ENCODE results near the gene RAD52. TPM values are rescaled to one million over a fixed set of nuclear protein-coding genes. Genes with fewer than 3 reads are reported as not detected.

Gene RAD52
- total RNA-seq, 1 experiment from 2014 or later: 24.7 TPM

DNA sequence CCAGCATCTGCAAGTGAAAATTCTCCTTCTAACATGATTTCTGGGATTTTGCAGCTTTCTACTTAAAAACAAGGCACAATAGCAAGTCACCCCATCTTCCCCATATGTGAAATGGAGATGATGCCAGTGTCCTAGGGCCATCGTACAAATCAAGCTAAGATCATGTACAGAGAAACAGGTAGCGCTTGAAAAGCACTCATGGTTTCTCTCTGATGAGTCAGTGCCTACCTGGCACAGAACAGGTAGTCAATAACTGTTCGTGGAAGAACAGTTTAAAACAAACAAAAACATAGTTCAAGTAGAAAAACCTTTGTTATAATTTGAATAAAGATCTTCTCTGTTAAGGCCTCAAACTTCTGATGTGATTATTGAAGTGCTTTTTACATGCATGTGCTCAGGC, 46.9 kb downstream of the RAD52 start:
- no TSS peak for BruUV-seq (replicated peaks)
- Histone ChIP-seq H3K4me1 (ENCODE audit: insufficient read depth, low read length, poor library complexity, severe bottlenecking) (peaks cover 26% of the 10 kb centered on the region), H3K27me3 (replicated peaks; ENCODE audit: insufficient read depth, low read depth, low read length, poor library complexity) (no peaks in the 10 kb centered on the region), H3K4me3 (ENCODE audit: low read depth, low read length, poor library complexity, severe bottlenecking) (no peak overlapping the region), H3K27ac (ENCODE audit: low read depth, low read length, poor library complexity, severe bottlenecking) (no peak overlapping the region), H3K36me3 (ENCODE audit: insufficient read depth, low read length, poor library complexity, severe bottlenecking) (peaks cover 57% of the 10 kb centered on the region), H3K9me3 (ENCODE audit: low read depth, low read length, poor library complexity, severe bottlenecking) (no peaks in the 10 kb centered on the region)
- intact Hi-C loops (cut with micrococcal nuclease; ENCODE audit: unreplicated experiment): no loop called here
- CTCF ChIA-PET: no interaction called here
- DNase-seq (ENCODE audit: low spot score): no peak
- POLR2A ChIA-PET (ENCODE audit: low non-redundant PET): no interaction called here
- TF ChIP-seq EZH2 (IDR thresholded peaks at IDR 0.05; ENCODE audit: borderline replicate concordance, low read depth, low read length, poor library complexity, severe bottlenecking): no peak
- TF ChIP-seq, protein P1, sequence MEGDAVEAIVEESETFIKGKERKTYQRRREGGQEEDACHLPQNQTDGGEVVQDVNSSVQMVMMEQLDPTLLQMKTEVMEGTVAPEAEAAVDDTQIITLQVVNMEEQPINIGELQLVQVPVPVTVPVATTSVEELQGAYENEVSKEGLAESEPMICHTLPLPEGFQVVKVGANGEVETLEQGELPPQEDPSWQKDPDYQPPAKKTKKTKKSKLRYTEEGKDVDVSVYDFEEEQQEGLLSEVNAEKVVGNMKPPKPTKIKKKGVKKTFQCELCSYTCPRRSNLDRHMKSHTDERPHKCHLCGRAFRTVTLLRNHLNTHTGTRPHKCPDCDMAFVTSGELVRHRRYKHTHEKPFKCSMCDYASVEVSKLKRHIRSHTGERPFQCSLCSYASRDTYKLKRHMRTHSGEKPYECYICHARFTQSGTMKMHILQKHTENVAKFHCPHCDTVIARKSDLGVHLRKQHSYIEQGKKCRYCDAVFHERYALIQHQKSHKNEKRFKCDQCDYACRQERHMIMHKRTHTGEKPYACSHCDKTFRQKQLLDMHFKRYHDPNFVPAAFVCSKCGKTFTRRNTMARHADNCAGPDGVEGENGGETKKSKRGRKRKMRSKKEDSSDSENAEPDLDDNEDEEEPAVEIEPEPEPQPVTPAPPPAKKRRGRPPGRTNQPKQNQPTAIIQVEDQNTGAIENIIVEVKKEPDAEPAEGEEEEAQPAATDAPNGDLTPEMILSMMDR (conservative IDR thresholded peaks at IDR 0.05; ENCODE audit: low read depth, low read length): no peak

DNA sequence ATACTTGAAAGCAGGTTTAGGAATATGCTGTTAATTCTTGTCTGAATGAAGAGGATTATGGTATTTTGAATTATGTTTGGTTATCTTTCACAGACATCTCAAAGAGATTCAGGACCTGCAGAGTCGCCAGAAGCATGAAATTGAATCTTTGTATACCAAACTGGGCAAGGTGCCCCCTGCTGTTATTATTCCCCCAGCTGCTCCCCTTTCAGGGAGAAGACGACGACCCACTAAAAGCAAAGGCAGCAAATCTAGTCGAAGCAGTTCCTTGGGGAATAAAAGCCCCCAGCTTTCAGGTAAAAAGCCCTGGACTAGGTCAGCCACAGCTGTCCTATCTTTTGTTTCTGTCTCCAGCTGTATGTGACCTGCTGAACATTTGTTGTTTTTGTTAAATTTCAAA, 52.1 kb downstream of the RAD52 start:
- Histone ChIP-seq H3K36me3 (ENCODE audit: insufficient read depth, low read length, poor library complexity, severe bottlenecking) (peaks cover 67% of the 10 kb centered on the region), H3K4me3 (ENCODE audit: low read depth, low read length, poor library complexity, severe bottlenecking) (no peak overlapping the region), H3K4me1 (ENCODE audit: insufficient read depth, low read length, poor library complexity, severe bottlenecking) (peaks cover 8% of the 10 kb centered on the region), H3K9me3 (ENCODE audit: low read depth, low read length, poor library complexity, severe bottlenecking) (no peaks in the 10 kb centered on the region), H3K27ac (ENCODE audit: low read depth, low read length, poor library complexity, severe bottlenecking) (no peak overlapping the region), H3K27me3 (replicated peaks; ENCODE audit: insufficient read depth, low read depth, low read length, poor library complexity) (no peaks in the 10 kb centered on the region)
- intact Hi-C loops (cut with micrococcal nuclease; ENCODE audit: unreplicated experiment): no loop called here
- POLR2A ChIA-PET (ENCODE audit: low non-redundant PET): no interaction called here
- BruUV-seq (replicated peaks): no TSS peak
- peak; percentile 22 for DNase-seq (ENCODE audit: low spot score)
- CTCF ChIA-PET: no interaction called here
- TF ChIP-seq, protein P1 (conservative IDR thresholded peaks at IDR 0.05; ENCODE audit: low read depth, low read length): no peak
- TF ChIP-seq EZH2 (IDR thresholded peaks at IDR 0.05; ENCODE audit: borderline replicate concordance, low read depth, low read length, poor library complexity, severe bottlenecking): no peak

DNA sequence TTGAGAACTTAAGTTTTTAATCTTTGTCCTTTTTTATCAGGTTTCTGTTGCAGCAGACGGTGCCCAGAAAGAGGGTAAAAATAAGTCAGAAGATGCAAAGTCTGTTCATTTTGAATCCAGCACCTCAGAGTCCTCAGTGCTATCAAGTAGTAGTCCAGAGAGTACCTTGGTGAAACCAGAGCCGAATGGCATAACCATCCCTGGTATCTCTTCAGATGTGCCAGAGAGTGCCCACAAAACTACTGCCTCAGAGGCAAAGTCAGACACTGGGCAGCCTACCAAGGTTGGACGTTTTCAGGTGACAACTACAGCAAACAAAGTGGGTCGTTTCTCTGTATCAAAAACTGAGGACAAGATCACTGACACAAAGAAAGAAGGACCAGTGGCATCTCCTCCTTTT, 53.5 kb downstream of the RAD52 start:
- Histone ChIP-seq H3K4me3 (ENCODE audit: low read depth, low read length, poor library complexity, severe bottlenecking) (no peak overlapping the region), H3K4me1 (ENCODE audit: insufficient read depth, low read length, poor library complexity, severe bottlenecking) (peaks cover 8% of the 10 kb centered on the region), H3K9me3 (ENCODE audit: low read depth, low read length, poor library complexity, severe bottlenecking) (no peaks in the 10 kb centered on the region), H3K27ac (ENCODE audit: low read depth, low read length, poor library complexity, severe bottlenecking) (no peak overlapping the region), H3K36me3 (ENCODE audit: insufficient read depth, low read length, poor library complexity, severe bottlenecking) (peaks cover 58% of the 10 kb centered on the region), H3K27me3 (replicated peaks; ENCODE audit: insufficient read depth, low read depth, low read length, poor library complexity) (no peaks in the 10 kb centered on the region)
- TF ChIP-seq, protein P1 (conservative IDR thresholded peaks at IDR 0.05; ENCODE audit: low read depth, low read length): no peak
- TF ChIP-seq EZH2 (IDR thresholded peaks at IDR 0.05; ENCODE audit: borderline replicate concordance, low read depth, low read length, poor library complexity, severe bottlenecking): no peak
- ChIA-PET CTCF (no interaction called here), POLR2A (ENCODE audit: low non-redundant PET) (no interaction called here)
- no peak for DNase-seq (ENCODE audit: low spot score)
- BruUV-seq (replicated peaks): no TSS peak
- intact Hi-C loops (cut with micrococcal nuclease; ENCODE audit: unreplicated experiment): no loop called here

All from A673 (cell line).